Panc1 (cell line): Measurements from ENCODE around the gene CDX1. TPM values are rescaled to one million over a fixed set of nuclear protein-coding genes. Genes with fewer than 3 reads are reported as not detected.

Source experiments
- ATAC-seq: fragments of 200-7000 bp; cut with Tn5 transposase; 2 replicates; pipeline ENCODE4 v1.9.1; 2020; ENCODE audit warnings: mild to moderate bottlenecking, moderate library complexity
- BruUV-seq: library from RNA; stranded (reverse); fragments of 400-500 nt; replicated peaks from 2 replicates; lab custom pipeline; 2021; lab: Mats Ljungman, UMichigan
- CTCF ChIA-PET: fragments of 300-600 bp; sonication (Branson Sonifier 250); formaldehyde crosslinking; loops from one replicate; lab custom pipeline; 2022; ENCODE audit warnings: antibody characterized with exemption; lab: Charles Lee
- POLR2A ChIA-PET: fragments of 300-600 bp; sonication (Branson Sonifier 250); formaldehyde crosslinking; loops from one replicate; lab custom pipeline; 2022; ENCODE audit warnings: antibody characterized with exemption; lab: Charles Lee
- DNase-seq: peaks from one replicate; pipeline ENCODE4 v3.0.0-alpha.2; 2010; ENCODE audit warnings: low read depth, low spot score
- H3K27ac ChIP-seq: 2 replicates; pipeline ENCODE4 v1.5.1; 2011; ENCODE audit warnings: mild to moderate bottlenecking, low read length, inconsistent platforms
- H3K27me3 ChIP-seq: fragments of 200-500 bp; sonication (Bioruptor generic); 2 replicates; pipeline ENCODE4 v1.6.0; 2014; ENCODE audit warnings: low read length, inconsistent platforms; ENCODE audit not compliant: control insufficient read depth, insufficient read depth
- H3K36me3 ChIP-seq: fragments of 200-500 bp; sonication (Bioruptor generic); 2 replicates; pipeline ENCODE4 v1.5.1; 2014; ENCODE audit warnings: inconsistent platforms, mild to moderate bottlenecking, low read length, moderate library complexity; ENCODE audit not compliant: control insufficient read depth, insufficient read depth
- H3K4me1 ChIP-seq: 2 replicates; pipeline ENCODE4 v1.5.1; 2011; ENCODE audit warnings: inconsistent platforms, mild to moderate bottlenecking, low read length, moderate library complexity; ENCODE audit not compliant: control insufficient read depth, insufficient read depth
- H3K4me3 ChIP-seq, 2 experiments: 2 replicates each; pipeline ENCODE4 v1.5.1; 2011 to 2012; ENCODE audit warnings: low read depth in 2 of 2, low read length in 2 of 2, mild to moderate bottlenecking in 2 of 2, inconsistent platforms in 1 of 2, moderate library complexity in 1 of 2
- H3K9me3 ChIP-seq: fragments of 200-500 bp; sonication (Bioruptor generic); 2 replicates; pipeline ENCODE4 v1.5.1; 2014; ENCODE audit warnings: low read depth, mild to moderate bottlenecking, inconsistent platforms, low read length, moderate library complexity; ENCODE audit not compliant: control insufficient read depth, insufficient read depth
- POLR2AphosphoS5 ChIP-seq: IDR thresholded peaks from 2 replicates; pipeline ENCODE4 v1.6.1; 2012; ENCODE audit warnings: mild to moderate bottlenecking, low read depth, low read length, moderate library complexity
- SIN3A ChIP-seq: IDR thresholded peaks from 2 replicates; pipeline ENCODE4 v1.6.1; 2012; ENCODE audit warnings: low read depth, mild to moderate bottlenecking, low read length, moderate library complexity, borderline replicate concordance; ENCODE audit not compliant: insufficient read depth
- TCF7L2 ChIP-seq: IDR thresholded peaks from 2 replicates; pipeline ENCODE4 v1.6.1; 2011; ENCODE audit warnings: mild to moderate bottlenecking, low read depth, low read length, inconsistent platforms
- in situ Hi-C: cut with HindIII; loops from 2 replicates; pipeline ENCODE4 v1.10.0; 2016; ENCODE audit warnings: low sequenced_read_pairs, low pct_unique_long_range_greater_than_20kb
- intact Hi-C: fragments of 100-400 bp; cut with micrococcal nuclease; formaldehyde crosslinking; loops from one replicate; pipeline ENCODE4 v1.10.0; 2022; ENCODE audit not compliant: unreplicated experiment
- total RNA-seq: library from RNA; stranded (reverse); gene quantifications from one replicate; pipeline ENCODE4 v1.2.1, GENCODE V29; 2021; ENCODE audit not compliant: unreplicated experiment
- TF ChIP-seq, protein P1 (sequence below), 2 experiments: IDR thresholded peaks; 2 replicates each; pipeline ENCODE4 v1.6.1; 2011 to 2012; ENCODE audit warnings: low read depth in 2 of 2, control low read depth in 1 of 2, low read length in 1 of 2, mild to moderate bottlenecking in 1 of 2, moderate library complexity in 1 of 2; ENCODE audit not compliant: insufficient read depth in 1 of 2
- TF ChIP-seq, protein P2 (sequence below): fragments of 450-650 bp; IDR thresholded peaks from 2 replicates; pipeline ENCODE4 v1.5.1; 2017; ENCODE audit warnings: mild to moderate bottlenecking

CDX1 gene
- total RNA-seq, 1 experiment from 2014 or later, result not detected

DNA sequence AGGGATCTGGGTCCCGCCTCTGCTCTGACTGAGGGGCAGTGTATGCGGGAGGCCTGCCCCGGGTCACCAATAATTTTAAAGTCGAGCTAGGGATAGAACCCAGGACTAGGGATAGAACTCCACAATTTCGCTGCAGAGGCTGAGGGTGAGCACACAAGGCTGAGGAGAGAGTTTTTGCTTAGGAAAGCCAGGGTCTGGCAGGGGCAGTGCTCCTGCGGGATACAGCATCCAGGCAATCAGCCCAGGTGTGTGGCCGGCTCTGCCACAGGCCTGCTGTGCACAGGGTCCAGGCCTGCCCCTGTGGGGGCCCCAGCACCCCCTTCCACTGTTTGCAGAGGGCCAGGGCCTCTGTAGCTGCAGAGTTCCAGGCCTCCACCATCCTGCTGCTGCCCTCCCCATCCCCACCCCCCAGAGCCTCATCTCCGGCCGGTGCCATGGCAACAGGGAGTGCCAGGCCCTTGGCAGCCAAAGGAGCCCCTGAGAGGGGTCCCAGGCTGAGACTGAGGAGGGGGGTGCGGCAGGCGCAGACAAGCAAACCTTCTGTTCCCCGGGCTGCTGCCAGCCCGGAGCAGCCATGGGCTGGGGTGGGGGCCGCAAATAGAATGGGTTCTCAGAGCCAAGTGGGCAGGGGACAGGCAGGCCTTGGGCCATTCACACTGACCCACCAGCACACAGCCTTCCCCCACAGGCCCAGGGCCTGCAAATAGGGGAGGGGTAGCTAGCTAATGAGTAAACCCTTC, 19.5 kb upstream of the CDX1 start:
- Histone ChIP-seq H3K9me3 (no peaks in the 10 kb centered on the region), H3K27me3 (no peaks in the 10 kb centered on the region), H3K36me3 (no peaks in the 10 kb centered on the region), H3K4me1 (peaks cover 9% of the 10 kb centered on the region), H3K4me3 (no peak overlapping the region), H3K27ac (no peak overlapping the region)
- POLR2A ChIA-PET, result no interaction called here
- CTCF ChIA-PET, result no interaction called here
- no TSS peak for BruUV-seq
- DNase-seq (no peak), ATAC-seq (no peak)
- TF ChIP-seq SIN3A, result no peak
- no peak for TF ChIP-seq TCF7L2
- no peak for TF ChIP-seq POLR2AphosphoS5
- TF ChIP-seq, protein P1, sequence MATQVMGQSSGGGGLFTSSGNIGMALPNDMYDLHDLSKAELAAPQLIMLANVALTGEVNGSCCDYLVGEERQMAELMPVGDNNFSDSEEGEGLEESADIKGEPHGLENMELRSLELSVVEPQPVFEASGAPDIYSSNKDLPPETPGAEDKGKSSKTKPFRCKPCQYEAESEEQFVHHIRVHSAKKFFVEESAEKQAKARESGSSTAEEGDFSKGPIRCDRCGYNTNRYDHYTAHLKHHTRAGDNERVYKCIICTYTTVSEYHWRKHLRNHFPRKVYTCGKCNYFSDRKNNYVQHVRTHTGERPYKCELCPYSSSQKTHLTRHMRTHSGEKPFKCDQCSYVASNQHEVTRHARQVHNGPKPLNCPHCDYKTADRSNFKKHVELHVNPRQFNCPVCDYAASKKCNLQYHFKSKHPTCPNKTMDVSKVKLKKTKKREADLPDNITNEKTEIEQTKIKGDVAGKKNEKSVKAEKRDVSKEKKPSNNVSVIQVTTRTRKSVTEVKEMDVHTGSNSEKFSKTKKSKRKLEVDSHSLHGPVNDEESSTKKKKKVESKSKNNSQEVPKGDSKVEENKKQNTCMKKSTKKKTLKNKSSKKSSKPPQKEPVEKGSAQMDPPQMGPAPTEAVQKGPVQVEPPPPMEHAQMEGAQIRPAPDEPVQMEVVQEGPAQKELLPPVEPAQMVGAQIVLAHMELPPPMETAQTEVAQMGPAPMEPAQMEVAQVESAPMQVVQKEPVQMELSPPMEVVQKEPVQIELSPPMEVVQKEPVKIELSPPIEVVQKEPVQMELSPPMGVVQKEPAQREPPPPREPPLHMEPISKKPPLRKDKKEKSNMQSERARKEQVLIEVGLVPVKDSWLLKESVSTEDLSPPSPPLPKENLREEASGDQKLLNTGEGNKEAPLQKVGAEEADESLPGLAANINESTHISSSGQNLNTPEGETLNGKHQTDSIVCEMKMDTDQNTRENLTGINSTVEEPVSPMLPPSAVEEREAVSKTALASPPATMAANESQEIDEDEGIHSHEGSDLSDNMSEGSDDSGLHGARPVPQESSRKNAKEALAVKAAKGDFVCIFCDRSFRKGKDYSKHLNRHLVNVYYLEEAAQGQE (IDR thresholded peaks at IDR 0.05; ENCODE audit: insufficient read depth in 1 of 2, low read depth in 2 of 2, low read length in 1 of 2), result no peak
- TF ChIP-seq, protein P2, sequence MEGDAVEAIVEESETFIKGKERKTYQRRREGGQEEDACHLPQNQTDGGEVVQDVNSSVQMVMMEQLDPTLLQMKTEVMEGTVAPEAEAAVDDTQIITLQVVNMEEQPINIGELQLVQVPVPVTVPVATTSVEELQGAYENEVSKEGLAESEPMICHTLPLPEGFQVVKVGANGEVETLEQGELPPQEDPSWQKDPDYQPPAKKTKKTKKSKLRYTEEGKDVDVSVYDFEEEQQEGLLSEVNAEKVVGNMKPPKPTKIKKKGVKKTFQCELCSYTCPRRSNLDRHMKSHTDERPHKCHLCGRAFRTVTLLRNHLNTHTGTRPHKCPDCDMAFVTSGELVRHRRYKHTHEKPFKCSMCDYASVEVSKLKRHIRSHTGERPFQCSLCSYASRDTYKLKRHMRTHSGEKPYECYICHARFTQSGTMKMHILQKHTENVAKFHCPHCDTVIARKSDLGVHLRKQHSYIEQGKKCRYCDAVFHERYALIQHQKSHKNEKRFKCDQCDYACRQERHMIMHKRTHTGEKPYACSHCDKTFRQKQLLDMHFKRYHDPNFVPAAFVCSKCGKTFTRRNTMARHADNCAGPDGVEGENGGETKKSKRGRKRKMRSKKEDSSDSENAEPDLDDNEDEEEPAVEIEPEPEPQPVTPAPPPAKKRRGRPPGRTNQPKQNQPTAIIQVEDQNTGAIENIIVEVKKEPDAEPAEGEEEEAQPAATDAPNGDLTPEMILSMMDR, result no peak
- in situ Hi-C loops, result no loop called here
- intact Hi-C loops, result no loop called here

DNA sequence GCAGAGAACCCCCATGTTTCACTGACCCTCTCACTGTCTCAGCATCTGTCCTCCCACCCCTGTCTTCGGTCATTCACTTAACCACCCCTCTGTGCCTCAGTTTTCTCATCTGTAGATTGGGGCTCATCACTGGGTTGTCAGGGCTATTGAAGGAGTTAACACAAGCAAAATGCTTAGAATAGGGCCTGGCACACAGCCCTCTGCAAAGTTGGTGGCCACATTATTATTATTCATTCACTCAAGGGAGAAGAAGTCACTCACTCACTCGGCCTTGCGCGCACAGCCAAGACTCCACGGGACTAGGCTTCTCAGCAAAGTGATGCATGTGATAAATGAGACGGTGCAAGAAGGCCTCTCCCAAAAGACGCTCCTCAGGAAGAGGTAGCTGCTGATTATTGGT, 18.9 kb upstream of the CDX1 start:
- ChIA-PET POLR2A (no interaction called here), CTCF (no interaction called here)
- H3K4me3 ChIP-seq, result no peak overlapping the region
- H3K36me3 ChIP-seq, result no peaks in the 10 kb centered on the region
- intact Hi-C loops, result no loop called here
- BruUV-seq, result no TSS peak
- TF ChIP-seq, protein P1 (IDR thresholded peaks at IDR 0.05; ENCODE audit: insufficient read depth in 1 of 2, low read depth in 2 of 2, low read length in 1 of 2), result no peak
- TF ChIP-seq TCF7L2 (no peak), POLR2AphosphoS5 (no peak), SIN3A (no peak)
- TF ChIP-seq, protein P2, result no peak
- no peaks in the 10 kb centered on the region for H3K27me3 ChIP-seq
- no peak overlapping the region for H3K27ac ChIP-seq
- in situ Hi-C loops, result no loop called here
- H3K4me1 ChIP-seq, result peaks cover 7% of the 10 kb centered on the region
- no peaks in the 10 kb centered on the region for H3K9me3 ChIP-seq
- DNase-seq (no peak), ATAC-seq (no peak)
